GM21423 (cell line): ENCODE data around the gene TSPAN15.
"Not testable (repeated sequence)": the region's sequence is repeated elsewhere in the genome, so short reads cannot be mapped to it uniquely, and the experiment has no call there.

Source experiments
- ATAC-seq: cut with Tn5 transposase; IDR thresholded peaks from one replicate; pipeline ENCODE4 v1.9.1; 2021; ENCODE audit warnings: mild to moderate bottlenecking, moderate library complexity; ENCODE audit not compliant: unreplicated experiment

TSPAN15 gene

GRCh38 chr10:69533658-69534057, 82.4 kb downstream of the TSPAN15 start:
- no peak for ATAC-seq

- not testable (repeated sequence) for ATAC-seq
Measured at GRCh38 chr10:69536521-69536920, 85.3 kb downstream of the TSPAN15 start.

GRCh38 chr10:69537449-69537848, 86.2 kb downstream of the TSPAN15 start:
- no peak for ATAC-seq

- no peak for ATAC-seq
Measured at GRCh38 chr10:69538461-69538860, 87.2 kb downstream of the TSPAN15 start.

GRCh38 chr10:69541463-69541862, 90.2 kb downstream of the TSPAN15 start:
- no peak for ATAC-seq

- ATAC-seq, result no peak
Measured at GRCh38 chr10:69549959-69550358, 98.7 kb downstream of the TSPAN15 start.

- no peak for ATAC-seq
Measured at GRCh38 chr10:69552268-69552667, 101.0 kb downstream of the TSPAN15 start.

- ATAC-seq, result no peak
Measured at GRCh38 chr10:69553328-69553727, 102.1 kb downstream of the TSPAN15 start.

GRCh38 chr10:69554611-69555010, 103.3 kb downstream of the TSPAN15 start:
- ATAC-seq, result no peak
